Rectal smooth muscle tissue (tissue), 1 donor: Measurements from ENCODE around the gene BNC2.
"Not testable (repeated sequence)": the region's sequence is repeated elsewhere in the genome, so short reads cannot be mapped to it uniquely, and the experiment has no call there.

ENCODE experiments used
- H3K27ac ChIP-seq: one replicate; pipeline ENCODE4 v1.7.0; 2013; ENCODE audit warnings: low read depth, low read length, inconsistent platforms
- H3K27me3 ChIP-seq: one replicate; pipeline ENCODE4 v1.7.0; 2013; ENCODE audit warnings: low read length; ENCODE audit not compliant: control insufficient read depth, insufficient read depth
- H3K36me3 ChIP-seq: one replicate; pipeline ENCODE4 v1.7.0; 2013; ENCODE audit warnings: low read length; ENCODE audit not compliant: control insufficient read depth, insufficient read depth
- H3K4me1 ChIP-seq: one replicate; pipeline ENCODE4 v1.7.0; 2013; ENCODE audit warnings: low read length; ENCODE audit not compliant: control insufficient read depth, insufficient read depth
- H3K4me3 ChIP-seq: one replicate; pipeline ENCODE4 v1.7.0; 2013; ENCODE audit warnings: low read length
- H3K9ac ChIP-seq: one replicate; pipeline ENCODE4 v1.7.0; 2013; ENCODE audit warnings: low read length

Gene BNC2

GRCh38 chr9:16499892-16500291 is 370.6 kb downstream of the BNC2 start:
- H3K27me3 ChIP-seq, result no peaks in the 10 kb centered on the region
- peaks cover under 1% of the 10 kb centered on the region for H3K4me1 ChIP-seq
- no peak overlapping the region for H3K4me3 ChIP-seq
- no peaks in the 10 kb centered on the region for H3K36me3 ChIP-seq
- H3K9ac ChIP-seq, result no peak overlapping the region
- H3K27ac ChIP-seq, result no peak overlapping the region

DNA sequence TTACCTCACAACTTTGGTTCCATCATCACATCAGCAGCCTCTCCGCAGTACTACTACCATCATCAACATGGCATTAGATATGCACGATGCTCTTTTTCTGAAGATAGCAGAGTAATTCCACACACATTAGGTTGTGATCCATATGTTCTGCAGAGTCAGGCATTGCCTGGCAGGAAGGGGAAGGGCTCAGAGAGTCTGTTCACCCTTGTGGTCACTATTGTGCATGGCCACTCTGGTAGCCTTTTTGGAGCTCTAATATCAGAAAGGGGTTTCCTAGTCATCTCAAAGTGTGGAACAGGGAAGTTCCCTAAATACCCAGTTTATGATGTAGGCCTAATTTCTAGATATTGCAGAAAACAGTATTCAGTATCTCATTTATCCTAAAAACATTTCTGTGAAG is 373.6 kb downstream of the BNC2 start:
- no peak overlapping the region for H3K27ac ChIP-seq
- H3K9ac ChIP-seq, result no peak overlapping the region
- no peaks in the 10 kb centered on the region for H3K4me1 ChIP-seq
- H3K27me3 ChIP-seq, result no peaks in the 10 kb centered on the region
- no peak overlapping the region for H3K4me3 ChIP-seq
- H3K36me3 ChIP-seq, result no peaks in the 10 kb centered on the region

DNA sequence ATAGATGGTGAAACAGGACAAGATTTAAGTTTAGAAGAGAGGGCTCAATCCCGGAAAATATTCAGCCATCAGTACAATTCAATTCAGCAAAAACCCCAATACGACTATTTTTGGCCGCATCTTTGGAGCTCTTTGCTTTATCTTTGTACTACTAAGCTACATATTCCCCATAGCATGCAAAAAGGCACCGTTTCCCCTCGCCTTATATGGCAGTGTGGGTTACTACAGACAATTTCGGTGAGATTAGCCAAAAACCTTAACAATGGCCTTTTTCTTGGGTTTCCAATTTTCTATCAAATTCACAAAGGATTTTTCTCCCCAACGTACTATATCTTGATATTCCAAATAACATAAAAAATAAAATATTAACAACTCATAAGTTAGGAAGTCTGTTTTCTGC is 382.6 kb downstream of the BNC2 start:
- Histone ChIP-seq H3K27ac (peak overlapping the region; percentile 28), H3K36me3 (no peaks in the 10 kb centered on the region), H3K27me3 (no peaks in the 10 kb centered on the region), H3K4me3 (no peak overlapping the region), H3K4me1 (peaks cover 9% of the 10 kb centered on the region), H3K9ac (no peak overlapping the region)

DNA sequence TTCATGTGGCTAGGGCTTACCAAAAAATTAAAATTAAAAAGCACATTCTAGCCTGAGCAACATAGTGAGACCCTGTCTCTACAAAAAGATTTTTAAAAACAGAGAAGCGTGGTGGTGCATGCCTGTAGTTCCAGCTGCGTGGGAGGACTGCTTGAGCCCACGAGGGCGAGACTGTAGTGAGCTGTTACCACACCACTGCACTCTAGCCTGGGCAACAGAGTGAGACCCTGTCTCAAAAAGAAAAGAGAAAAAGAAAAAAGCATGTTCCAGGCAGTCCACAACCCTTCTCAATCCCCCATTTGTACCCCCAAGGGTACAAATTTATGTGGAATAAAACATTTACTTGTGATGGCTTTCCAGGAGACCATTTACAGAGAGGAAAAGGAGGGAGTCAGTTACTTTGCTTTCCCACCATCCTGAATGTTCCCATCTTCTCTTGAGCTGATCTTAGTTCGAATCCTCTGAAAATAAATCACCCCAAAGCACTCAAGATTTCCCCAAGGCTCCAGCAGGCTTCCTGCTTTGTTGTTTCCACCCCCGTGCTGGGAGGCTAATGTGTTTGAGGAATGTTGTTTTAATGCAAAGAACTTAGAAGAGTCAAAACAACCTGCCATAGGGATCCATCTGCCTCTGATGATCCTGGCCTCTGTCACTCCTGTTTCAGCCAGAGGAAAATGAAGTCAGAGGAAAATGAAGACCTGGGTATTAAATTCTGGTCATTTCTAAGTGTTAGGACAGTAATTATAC is 384.7 kb downstream of the BNC2 start:
- peaks cover 9% of the 10 kb centered on the region for H3K4me1 ChIP-seq
- no peak overlapping the region for H3K27ac ChIP-seq
- no peaks in the 10 kb centered on the region for H3K36me3 ChIP-seq
- H3K4me3 ChIP-seq, result no peak overlapping the region
- H3K27me3 ChIP-seq, result no peaks in the 10 kb centered on the region
- H3K9ac ChIP-seq, result no peak overlapping the region

- Histone ChIP-seq H3K4me3 (no peak overlapping the region), H3K36me3 (no peaks in the 10 kb centered on the region), H3K4me1 (peaks cover 9% of the 10 kb centered on the region), H3K27me3 (no peaks in the 10 kb centered on the region), H3K9ac (no peak overlapping the region), H3K27ac (peak overlapping the region; percentile 31)
Observed at GRCh38 chr9:16485160-16485559, 385.3 kb downstream of the BNC2 start.

DNA sequence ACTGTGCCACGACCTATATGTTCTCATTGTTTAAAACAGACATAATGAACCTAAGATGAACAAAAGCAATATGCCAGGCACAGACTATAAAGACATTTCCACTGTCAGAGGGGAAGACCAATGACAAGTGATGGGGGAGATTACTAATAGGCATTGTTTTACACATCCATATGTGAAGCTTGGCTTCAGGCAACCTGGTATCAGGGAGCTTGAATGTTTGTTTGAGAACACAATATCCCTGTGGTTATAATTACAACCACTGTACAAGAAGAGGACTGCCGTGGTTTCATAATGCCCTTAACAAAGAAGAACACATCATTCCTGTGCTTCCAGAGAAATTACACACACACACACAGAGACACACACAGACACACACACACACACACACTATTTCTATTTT is 385.7 kb downstream of the BNC2 start:
- Histone ChIP-seq H3K4me3 (no peak overlapping the region), H3K27me3 (no peaks in the 10 kb centered on the region), H3K36me3 (no peaks in the 10 kb centered on the region), H3K9ac (no peak overlapping the region), H3K4me1 (peaks cover 9% of the 10 kb centered on the region), H3K27ac (peak overlapping the region; percentile 31)

DNA sequence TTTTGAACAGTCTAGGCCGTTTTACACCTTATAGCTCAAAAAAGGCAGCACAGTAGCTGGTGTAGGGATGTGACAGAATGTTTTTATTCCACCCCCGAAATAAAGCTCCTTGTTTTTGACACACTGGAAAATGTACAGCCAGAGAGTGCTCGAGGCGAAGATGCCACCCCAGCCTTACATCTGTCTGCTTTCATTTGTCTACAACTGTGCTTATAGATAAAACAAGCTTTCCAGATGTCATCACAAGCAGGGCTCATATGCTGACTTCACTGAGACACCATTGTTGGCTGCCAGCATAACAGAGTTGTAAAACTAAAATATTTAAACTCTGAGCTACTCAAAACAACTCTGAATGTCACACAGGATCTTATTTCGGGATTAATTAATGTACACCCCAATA is 386.3 kb downstream of the BNC2 start:
- peaks cover 9% of the 10 kb centered on the region for H3K4me1 ChIP-seq
- H3K9ac ChIP-seq, result no peak overlapping the region
- peak overlapping the region; percentile 31 for H3K27ac ChIP-seq
- no peak overlapping the region for H3K4me3 ChIP-seq
- H3K36me3 ChIP-seq, result no peaks in the 10 kb centered on the region
- no peaks in the 10 kb centered on the region for H3K27me3 ChIP-seq

DNA sequence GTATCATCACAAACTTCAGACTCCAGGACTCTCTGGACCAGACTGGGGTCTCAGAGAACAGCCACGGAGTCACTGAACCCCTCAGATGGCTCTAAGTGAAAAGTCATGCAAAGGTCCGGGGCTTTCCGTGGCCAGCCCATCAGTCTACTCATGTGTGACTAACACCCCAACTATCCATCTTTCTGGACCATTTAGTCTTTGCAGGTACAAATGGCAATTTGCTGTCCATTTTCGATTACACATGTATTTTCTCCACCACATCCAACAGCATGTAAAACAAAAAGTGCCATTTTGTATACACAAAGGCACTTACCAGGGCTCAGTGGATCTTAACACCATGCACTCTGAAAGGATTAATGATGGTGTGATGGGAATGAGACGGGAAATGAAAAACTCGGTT is 387.7 kb downstream of the BNC2 start:
- H3K27ac ChIP-seq, result no peak overlapping the region
- H3K4me1 ChIP-seq, result peaks cover 6% of the 10 kb centered on the region
- H3K4me3 ChIP-seq, result no peak overlapping the region
- no peaks in the 10 kb centered on the region for H3K27me3 ChIP-seq
- H3K36me3 ChIP-seq, result no peaks in the 10 kb centered on the region
- H3K9ac ChIP-seq, result no peak overlapping the region

DNA sequence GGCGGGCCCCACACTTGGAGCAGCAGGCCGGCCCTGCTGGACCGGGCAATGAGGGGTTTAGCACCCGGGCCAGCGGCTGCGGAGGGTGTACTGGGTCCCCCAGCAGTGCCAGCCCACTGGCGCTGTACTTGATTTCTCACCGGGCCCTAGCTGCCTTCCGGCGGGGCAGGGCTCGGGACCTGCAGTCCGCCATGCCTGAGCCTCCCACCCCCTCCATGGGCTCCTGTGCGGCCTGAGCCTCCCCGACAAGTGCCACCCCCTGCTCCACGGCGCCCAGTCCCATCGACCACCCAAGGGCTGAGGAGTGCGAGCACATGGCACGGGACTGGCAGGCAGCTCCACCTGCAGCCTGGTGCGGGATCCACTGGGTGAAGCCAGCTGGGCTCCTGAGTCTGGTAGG is 389.9 kb downstream of the BNC2 start:
- not testable (repeated sequence) for H3K9ac ChIP-seq, H3K27ac ChIP-seq, H3K4me1 ChIP-seq, H3K36me3 ChIP-seq, H3K27me3 ChIP-seq, H3K4me3 ChIP-seq

DNA sequence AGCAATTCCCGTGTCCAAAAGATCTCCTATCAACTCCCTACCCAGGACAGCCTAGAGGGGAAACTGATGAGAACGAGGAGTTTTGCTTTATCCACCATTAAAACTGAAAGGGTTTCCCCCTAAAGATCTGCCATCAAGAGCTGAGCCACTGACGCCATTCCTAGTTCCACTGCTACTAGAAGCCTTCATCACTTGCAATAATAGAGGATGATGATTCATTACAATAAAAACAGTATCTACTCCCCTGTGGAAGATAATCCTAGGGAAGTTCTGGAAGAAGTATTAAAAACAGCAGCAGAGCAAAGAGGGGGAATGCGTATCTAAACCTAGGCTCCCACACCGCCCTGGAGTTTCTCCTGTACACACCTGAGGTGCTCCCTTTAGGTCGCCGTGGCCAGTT is 394.5 kb downstream of the BNC2 start:
- Histone ChIP-seq H3K9ac (no peak overlapping the region), H3K4me1 (no peaks in the 10 kb centered on the region), H3K27ac (no peak overlapping the region), H3K4me3 (no peak overlapping the region), H3K27me3 (no peaks in the 10 kb centered on the region), H3K36me3 (no peaks in the 10 kb centered on the region)

- H3K27ac ChIP-seq, result no peak overlapping the region
- no peaks in the 10 kb centered on the region for H3K27me3 ChIP-seq
- no peak overlapping the region for H3K4me3 ChIP-seq
- no peaks in the 10 kb centered on the region for H3K36me3 ChIP-seq
- no peaks in the 10 kb centered on the region for H3K4me1 ChIP-seq
- H3K9ac ChIP-seq, result no peak overlapping the region
Observed at GRCh38 chr9:16475257-16475656, 395.2 kb downstream of the BNC2 start.

GRCh38 chr9:16469184-16469583 is 401.3 kb downstream of the BNC2 start:
- Histone ChIP-seq H3K27ac (no peak overlapping the region), H3K4me1 (no peaks in the 10 kb centered on the region), H3K9ac (no peak overlapping the region), H3K4me3 (no peak overlapping the region), H3K27me3 (no peaks in the 10 kb centered on the region), H3K36me3 (no peaks in the 10 kb centered on the region)

DNA sequence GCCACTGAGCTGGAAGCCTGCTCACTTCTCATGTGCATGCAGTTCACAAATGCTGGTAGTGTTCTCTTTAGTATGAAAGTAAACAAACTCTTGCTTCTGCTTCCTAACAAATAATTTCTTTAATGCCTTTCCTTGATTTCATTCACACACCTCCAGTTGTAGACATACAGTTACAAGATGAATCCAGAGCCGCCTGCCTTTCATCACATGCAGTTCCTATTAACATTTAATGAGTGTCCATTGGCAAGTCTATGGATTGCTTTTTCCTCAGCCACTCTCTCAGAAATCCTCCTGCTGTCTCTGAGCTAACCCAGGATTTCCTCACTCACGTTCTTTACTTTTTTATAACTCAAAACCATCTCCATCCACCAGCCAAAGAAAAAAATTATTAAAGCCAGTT is 408.6 kb downstream of the BNC2 start:
- peaks cover 22% of the 10 kb centered on the region for H3K4me1 ChIP-seq
- H3K27ac ChIP-seq, result peak overlapping the region; percentile 39
- H3K4me3 ChIP-seq, result no peak overlapping the region
- no peaks in the 10 kb centered on the region for H3K36me3 ChIP-seq
- no peak overlapping the region for H3K9ac ChIP-seq
- no peaks in the 10 kb centered on the region for H3K27me3 ChIP-seq
